Measurements from ENCODE around the gene ADAP2.

DNA sequence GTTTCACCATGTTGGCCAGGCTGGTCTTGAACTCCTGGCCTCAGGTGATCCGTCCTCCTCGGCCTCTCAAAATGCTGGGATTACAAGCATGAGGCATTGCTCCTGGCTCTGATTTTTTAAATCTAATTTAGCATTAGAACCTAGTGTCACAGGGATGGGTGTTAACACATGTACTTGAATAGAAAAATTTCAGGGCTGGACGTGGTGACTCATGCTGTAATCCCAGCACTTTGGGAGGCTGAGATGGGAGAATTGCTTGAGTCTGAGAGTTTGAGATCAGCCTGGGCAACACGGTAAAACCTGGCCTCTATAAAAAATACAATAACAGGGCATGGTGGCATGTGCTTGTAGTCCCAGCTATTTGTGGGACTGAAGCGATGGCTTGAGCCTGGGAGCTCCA, 43.1 kb downstream of the ADAP2 start:
- TF ChIP-seq, protein P1, sequence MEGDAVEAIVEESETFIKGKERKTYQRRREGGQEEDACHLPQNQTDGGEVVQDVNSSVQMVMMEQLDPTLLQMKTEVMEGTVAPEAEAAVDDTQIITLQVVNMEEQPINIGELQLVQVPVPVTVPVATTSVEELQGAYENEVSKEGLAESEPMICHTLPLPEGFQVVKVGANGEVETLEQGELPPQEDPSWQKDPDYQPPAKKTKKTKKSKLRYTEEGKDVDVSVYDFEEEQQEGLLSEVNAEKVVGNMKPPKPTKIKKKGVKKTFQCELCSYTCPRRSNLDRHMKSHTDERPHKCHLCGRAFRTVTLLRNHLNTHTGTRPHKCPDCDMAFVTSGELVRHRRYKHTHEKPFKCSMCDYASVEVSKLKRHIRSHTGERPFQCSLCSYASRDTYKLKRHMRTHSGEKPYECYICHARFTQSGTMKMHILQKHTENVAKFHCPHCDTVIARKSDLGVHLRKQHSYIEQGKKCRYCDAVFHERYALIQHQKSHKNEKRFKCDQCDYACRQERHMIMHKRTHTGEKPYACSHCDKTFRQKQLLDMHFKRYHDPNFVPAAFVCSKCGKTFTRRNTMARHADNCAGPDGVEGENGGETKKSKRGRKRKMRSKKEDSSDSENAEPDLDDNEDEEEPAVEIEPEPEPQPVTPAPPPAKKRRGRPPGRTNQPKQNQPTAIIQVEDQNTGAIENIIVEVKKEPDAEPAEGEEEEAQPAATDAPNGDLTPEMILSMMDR (IDR thresholded peaks at IDR 0.05) = no peak
- no peak for TF ChIP-seq POLR2A (IDR thresholded peaks at IDR 0.05)

All from thyroid gland (tissue), 4 donors.